Stimulated activated CD8-positive, alpha-beta memory T cell treated with anti-CD3 and anti-CD28 coated beads, Interleukin-4, amount 100 ng/mL, for 1 hour (primary cell): ENCODE measurements around the gene IL32.

Experiments
- DNase-seq, 2 donors: peaks; one replicate each; pipeline ENCODE4 v3.0.0-alpha.2; 2020; ENCODE audit warnings: low read depth in 2 of 2, low spot score in 1 of 2

IL32 gene

GRCh38 chr16:3027983-3028715 lies 37.3 kb upstream of the IL32 start:
- DNase-seq = peak; percentile 72 to 73

GRCh38 chr16:3028716-3029319 lies 36.6 kb upstream of the IL32 start:
- DNase-seq = no peak

GRCh38 chr16:3029491-3030221 lies 35.8 kb upstream of the IL32 start:
- no peak for DNase-seq

GRCh38 chr16:3030222-3031212 lies 34.9 kb upstream of the IL32 start:
- no peak for DNase-seq

GRCh38 chr16:3032624-3033023 lies 32.8 kb upstream of the IL32 start:
- no peak for DNase-seq

GRCh38 chr16:3035289-3035971 lies 30.0 kb upstream of the IL32 start:
- no peak for DNase-seq

- DNase-seq = no peak
Measured at GRCh38 chr16:3035972-3036725, 29.3 kb upstream of the IL32 start.

- no peak for DNase-seq
Measured at GRCh38 chr16:3036726-3037315, 28.6 kb upstream of the IL32 start, which contains the start of gene BICDL2. BICDL2 (minus strand) TSS chr16:3036944; CDS start chr16:3035496, 1,448 bp downstream.

- no peak for DNase-seq
Measured at GRCh38 chr16:3038256-3038655, 27.2 kb upstream of the IL32 start.

- DNase-seq = no peak
Measured at GRCh38 chr16:3038896-3039295, 26.5 kb upstream of the IL32 start.

GRCh38 chr16:3042376-3042775 lies 23.1 kb upstream of the IL32 start:
- no peak for DNase-seq

- no peak for DNase-seq
Measured at GRCh38 chr16:3044708-3045107, 20.7 kb upstream of the IL32 start.

- DNase-seq = no peak
Measured at GRCh38 chr16:3045758-3046640, 19.4 kb upstream of the IL32 start, which contains the start of gene MMP25. MMP25 (plus strand) TSS chr16:3046561; CDS start chr16:3046918, 357 bp downstream.

GRCh38 chr16:3046641-3047386 lies 18.6 kb upstream of the IL32 start:
- no peak for DNase-seq

GRCh38 chr16:3047387-3047720 lies 18.1 kb upstream of the IL32 start:
- no peak for DNase-seq

GRCh38 chr16:3049921-3050481 lies 15.4 kb upstream of the IL32 start:
- no peak for DNase-seq

GRCh38 chr16:3050487-3050886 lies 15.0 kb upstream of the IL32 start:
- no peak for DNase-seq
